Heart left ventricle (tissue), 16 donors: ENCODE data around the gene CCL1. TPM values are rescaled to one million over a fixed set of nuclear protein-coding genes. Genes with fewer than 3 reads are reported as not detected.

Experiments used
- ATAC-seq, 4 donors: fragments of 200-7000 bp; cut with Tn5 transposase; one replicate each; pipeline ENCODE4 v1.9.1; 2020 to 2022; ENCODE audit warnings: moderate library complexity in 4 of 4, mild to moderate bottlenecking in 3 of 4, moderate number of reproducible peaks in 1 of 4
- DNase-seq, 5 donors: peaks; one replicate each; pipeline ENCODE4 v3.0.0-alpha.2; 2020
- H3K27ac ChIP-seq, 12 donors: fragments of 200-600 bp; sonication (generic) in 4 of 12; one replicate each; pipeline versions ENCODE4 v1.5.0 to v1.8.0; 2016 to 2022; ENCODE audit warnings: mild to moderate bottlenecking in 2 of 12
- H3K27me3 ChIP-seq, 9 donors: fragments of 200-600 bp; sonication (generic) in 2 of 9; one replicate each; pipeline versions ENCODE4 v1.5.1 to v1.8.0; 2016 to 2022; ENCODE audit warnings: mild to moderate bottlenecking in 3 of 9
- H3K36me3 ChIP-seq, 9 donors: fragments of 200-600 bp; sonication (generic) in 2 of 9; one replicate each; pipeline versions ENCODE4 v1.5.0 to v1.8.0; 2018 to 2022; ENCODE audit warnings: mild to moderate bottlenecking in 2 of 9
- H3K4me1 ChIP-seq, 12 donors: fragments of 200-600 bp; sonication (generic) in 4 of 12; one replicate each; pipeline versions ENCODE4 v1.5.0 to v1.8.0; 2016 to 2022; ENCODE audit warnings: mild to moderate bottlenecking in 3 of 12
- H3K4me3 ChIP-seq, 12 donors: fragments of 200-600 bp; sonication (generic) in 4 of 12; one replicate each; pipeline versions ENCODE4 v1.5.0 to v1.8.0; 2017 to 2022; ENCODE audit warnings: mild to moderate bottlenecking in 9 of 12, moderate library complexity in 4 of 12
- H3K9me3 ChIP-seq, 12 donors: fragments of 200-600 bp; sonication (generic) in 4 of 12; one replicate each; pipeline versions ENCODE4 v1.5.0 to v1.8.0; 2016 to 2022; ENCODE audit warnings: mild to moderate bottlenecking in 1 of 12
- CTCF ChIP-seq, 12 donors: fragments of 200-600 bp; sonication (generic) in 4 of 12; IDR thresholded peaks; one replicate each; pipeline versions ENCODE4 v1.5.0 to v1.8.0; 2018 to 2022; ENCODE audit warnings: antibody characterized with exemption in 12 of 12, mild to moderate bottlenecking in 5 of 12
- POLR2A ChIP-seq, 2 donors: fragments of 450-650 bp; IDR thresholded peaks; one replicate each; pipeline ENCODE4 v1.6.1; 2017; ENCODE audit warnings: antibody characterized with exemption in 2 of 2, mild to moderate bottlenecking in 2 of 2, moderate library complexity in 2 of 2
- WGBS, 4 donors: extraction: QIAGEN DNeasy Blood & Tissue Kit in 2 of 4; methylation state at CpG; one replicate each; pipeline versions ENCODE4 v1.1.5 to v1.1.7; 2013 to 2018; 5-methylcytosine and 5-hydroxymethylcytosine counted together
- intact Hi-C, 10 donors: fragments of 100-400 bp; cut with DNase I; formaldehyde crosslinking; loops; one replicate each; pipeline versions ENCODE4 v1.11.1 to v1.14.2; 2022
- long read RNA-seq, 3 donors: library from polyadenylated mRNA; unstranded; transcript quantifications; one replicate each; pipeline ENCODE4 v2.0.0, GENCODE V29; 2020 to 2021
- polyA plus RNA-seq, 2 donors: library from polyadenylated mRNA; stranded (reverse); fragments of 200-250 nt; gene quantifications; one replicate each; pipeline ENCODE4 v1.2.3, GENCODE V29; 2013
- total RNA-seq, 9 donors: library from RNA; depleted of rRNA in 2 of 9; stranded (reverse); fragments of >200 nt in 2 of 9; fragmentation: NEBNext Ultra II Directional in 3 of 9; extraction: Animal tissue kit (Norgen Biotek cat#: 25700) in 3 of 9; gene quantifications; one replicate each; pipeline versions ENCODE4 v1.1.0 to v1.2.4, GENCODE V29; 2016 to 2023
- donor health status: ischemic (EF 13 %, LVEDD 7.1; RV severe dilation, severe dysfunction).
- donor health status: healthy with polysubstance abuse.
- donor health status: DM: no; HTN: yes; CAD: no.
- donor health status: DM: no; HTN: no; CAD: no.
- donor health status: ischemic (EF 25% LVEDD 6.9; RV normal size, moderate dysfunction).
- donor health status: ischemic (EF 25% LVEDD 5.7; RV mildly dilated, moderate dysfunction).
- donor health status: healthy.
- donor health status: DM: yes; HTN: yes; CAD: no.
- donor health status: ischemic (EF 35%, LVEDD 5.7; RV mildly dilated, moderate dysfunction).
- donor health status: nonischemic (EF 11% LVEDD 7.7; RV severe dilation, severe dysfunction).
- donor health status: DM: yes; HTN: yes; CAD: no.
- donor health status: PGD.
- donor health status: ischemic (EF 29% LVEDD 5.4; RV normal size, mild dysfunction).
- donor health status: nonischemic (EF 23%, LVEDD 6.1; RV moderate dilation, normal function).

The CCL1 gene, protein sequence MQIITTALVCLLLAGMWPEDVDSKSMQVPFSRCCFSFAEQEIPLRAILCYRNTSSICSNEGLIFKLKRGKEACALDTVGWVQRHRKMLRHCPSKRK
- total RNA-seq (not detected), polyA plus RNA-seq (not detected)
- long read RNA-seq, donor 1, result 0 reads
- long read RNA-seq, donor 2, result 0 reads
- long read RNA-seq, donor 3, result 0 reads

GRCh38 chr17:34363183-34363661 is at the start of gene CCL1:
Gene CCL1, minus strand, starts transcription at chr17:34363233. Its CDS starts 72 bp downstream, at chr17:34363161.
- TF ChIP-seq POLR2A (IDR thresholded peaks at IDR 0.05) (no peak), CTCF (IDR thresholded peaks at IDR 0.05) (no peak)
- WGBS, 4 donors, result 39 to 59% (median 47%) methylated on average over 5 of the region's 5 CpGs
- peaks cover 0 to 13% (median 3%) of the 10 kb centered on the region in 9 donors for H3K27me3 ChIP-seq
- no peaks in the 10 kb centered on the region for H3K36me3 ChIP-seq
- H3K4me3 ChIP-seq, result no peak within 1 kb of the TSS
- ATAC-seq (no peak), DNase-seq (no peak)
- H3K27ac ChIP-seq, result no peak within 1 kb of the TSS
- intact Hi-C loops, result loop anchor here in 5 of 10 donors (5.0 to 10.0 kb wide), 4 partner anchors 56 to 588 kb away; partner anchors contain the start of gene CCL2 (in 1 of the 5)
- peaks cover 0 to 28% (median 3%) of the 10 kb centered on the region in 12 donors for H3K4me1 ChIP-seq
- H3K9me3 ChIP-seq, result no peaks in the 10 kb centered on the region

DNA sequence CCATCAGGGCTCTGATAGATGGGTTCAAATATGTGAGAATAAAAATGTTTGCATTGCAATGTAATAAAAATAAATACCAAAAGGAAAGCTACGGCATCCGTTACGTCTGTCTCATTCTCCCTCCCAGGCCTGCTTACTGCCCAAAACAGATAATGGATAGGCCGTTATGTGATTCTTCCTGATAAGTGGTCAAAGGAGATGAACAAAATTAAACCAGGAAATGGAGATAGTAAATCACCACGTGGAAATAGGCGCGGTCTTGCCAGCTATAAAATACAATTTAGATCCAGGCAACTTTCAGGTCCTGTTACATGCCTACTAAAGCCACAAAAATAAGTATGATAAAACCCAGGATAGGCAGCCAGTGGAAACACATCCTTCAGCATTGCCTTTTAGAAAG is 49.5 kb upstream of the CCL1 start:
- DNase-seq, result no peak
- intact Hi-C loops, result no loop called here
- Histone ChIP-seq H3K4me3 (no peak overlapping the region), H3K9me3 (no peaks in the 10 kb centered on the region), H3K27ac (no peak overlapping the region), H3K36me3 (no peaks in the 10 kb centered on the region), H3K27me3 (peaks cover 0 to 67% (median 36%) of the 10 kb centered on the region in 9 donors), H3K4me1 (no peaks in the 10 kb centered on the region)
- ATAC-seq, result no peak
- 60 to 69% (median 62%) methylated on average over 7 of the region's 7 CpGs for WGBS, 4 donors
- TF ChIP-seq POLR2A (IDR thresholded peaks at IDR 0.05) (no peak), CTCF (IDR thresholded peaks at IDR 0.05) (no peak)

- no peak for ATAC-seq
- intact Hi-C loops, result no loop called here
- no peaks in the 10 kb centered on the region for H3K9me3 ChIP-seq
These were observed 48.8 kb upstream of the CCL1 start for GRCh38 chr17:34411646-34412421.

More at GRCh38 chr17:34411646-34412421, 48.8 kb upstream of the CCL1 start:
- peaks cover 0 to 67% (median 38%) of the 10 kb centered on the region in 9 donors for H3K27me3 ChIP-seq
- WGBS, 4 donors, result 41 to 76% (median 59%) methylated on average over 3 to 5 of the region's 5 CpGs
- no peaks in the 10 kb centered on the region for H3K4me1 ChIP-seq
- no peak overlapping the region for H3K27ac ChIP-seq
- DNase-seq, result no peak
- no peaks in the 10 kb centered on the region for H3K36me3 ChIP-seq
- TF ChIP-seq CTCF (IDR thresholded peaks at IDR 0.05) (no peak), POLR2A (IDR thresholded peaks at IDR 0.05) (no peak)
- no peak overlapping the region for H3K4me3 ChIP-seq
